ENCODE data around the gene FOXF2.
"Not testable (repeated sequence)": the region's sequence is repeated elsewhere in the genome, so short reads cannot be mapped to it uniquely, and the experiment has no call there.

Gene FOXF2

DNA sequence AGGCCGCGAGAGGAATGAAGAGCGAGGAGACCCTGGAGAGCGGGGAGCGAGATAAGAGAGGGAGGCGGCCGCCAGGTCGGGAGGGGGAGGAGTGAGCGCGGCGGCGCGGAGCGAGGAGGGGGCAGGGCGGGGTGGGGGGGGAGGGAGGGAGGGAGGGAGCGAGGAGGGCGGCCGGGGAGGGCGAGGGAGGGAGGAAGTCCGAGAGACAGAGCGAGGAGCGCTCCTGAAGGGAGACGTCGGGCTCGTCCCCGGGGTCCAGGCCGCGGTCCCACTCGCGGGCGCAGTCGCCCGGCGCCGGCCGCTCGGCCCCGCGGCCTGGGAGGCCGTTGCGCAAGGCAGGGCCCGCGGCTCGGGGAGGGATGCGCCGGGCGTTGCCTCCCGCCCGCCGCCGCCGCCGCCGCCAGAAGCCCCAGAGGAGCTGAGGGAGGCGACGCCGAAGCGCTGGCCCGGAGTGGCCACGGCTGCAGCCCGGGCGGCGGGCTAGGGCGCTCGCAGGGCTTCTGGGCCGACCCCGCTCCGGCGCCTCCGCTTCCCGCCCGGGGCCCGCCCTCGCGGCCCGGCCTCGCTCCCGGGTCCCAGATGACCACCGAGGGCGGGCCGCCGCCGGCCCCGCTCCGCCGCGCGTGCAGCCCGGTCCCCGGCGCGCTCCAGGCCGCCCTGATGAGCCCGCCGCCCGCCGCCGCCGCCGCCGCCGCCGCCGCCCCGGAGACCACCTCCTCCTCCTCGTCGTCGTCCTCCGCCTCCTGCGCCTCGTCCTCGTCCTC, at the start of gene FOXF2:
Gene FOXF2 (plus strand): TSS at position 208 of the 764 bp plus-strand sequence. CDS start 372 bp downstream, at position 580.
- FAIRE-seq (no peak), DNase-seq (ENCODE audit: insufficient read length, low spot score) (no peak)

DNA sequence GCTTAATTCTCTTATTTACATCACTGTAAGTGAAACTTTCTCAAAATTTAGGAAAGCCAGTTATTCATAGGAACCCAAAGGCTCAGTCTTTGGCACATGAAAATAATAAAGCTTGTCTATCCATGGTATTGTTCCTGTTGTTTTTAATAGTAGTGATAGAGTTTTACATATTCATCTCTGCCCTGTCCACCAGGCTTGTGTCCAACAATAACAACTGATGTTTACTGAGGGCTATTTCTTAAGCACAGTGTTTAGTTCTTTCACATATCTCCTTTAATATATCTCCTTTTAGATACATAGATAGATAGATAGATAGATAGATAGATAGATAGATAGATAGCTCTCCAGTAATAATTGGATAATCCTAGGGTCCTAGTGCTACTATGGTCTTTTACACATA, 43.3 kb upstream of the FOXF2 start:
- no peak for FAIRE-seq

DNA sequence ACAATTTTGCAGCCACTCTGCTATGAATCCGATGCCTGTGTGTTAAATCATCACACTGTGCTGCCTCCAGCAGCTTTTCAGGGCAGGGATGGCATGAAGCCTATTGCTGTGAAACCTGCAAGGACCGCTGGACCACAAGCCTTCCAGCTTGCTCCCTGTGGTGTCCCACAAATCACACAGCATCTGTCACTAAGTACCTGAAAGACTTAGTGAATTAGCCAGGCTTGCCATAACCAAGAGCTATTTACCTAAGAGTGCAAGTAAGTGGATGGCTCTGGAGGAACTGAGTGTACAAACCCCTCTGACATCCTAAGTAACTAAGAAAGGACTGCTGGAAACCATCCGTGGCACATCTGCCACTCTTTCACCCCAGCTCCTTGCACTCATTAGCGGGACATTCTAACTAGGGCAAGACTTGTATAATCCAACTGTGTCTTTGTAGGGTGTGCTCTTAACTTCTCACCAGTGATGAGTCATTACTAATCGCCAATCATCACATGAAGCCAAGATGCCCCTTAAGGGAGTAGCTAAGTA, 42.8 kb upstream of the FOXF2 start:
- FAIRE-seq (no peak), DNase-seq (ENCODE audit: insufficient read length, low spot score) (no peak)

More for the DNA sequence above, 43.3 kb upstream of the FOXF2 start:
- no peak for DNase-seq (ENCODE audit: insufficient read length, low spot score)

DNA sequence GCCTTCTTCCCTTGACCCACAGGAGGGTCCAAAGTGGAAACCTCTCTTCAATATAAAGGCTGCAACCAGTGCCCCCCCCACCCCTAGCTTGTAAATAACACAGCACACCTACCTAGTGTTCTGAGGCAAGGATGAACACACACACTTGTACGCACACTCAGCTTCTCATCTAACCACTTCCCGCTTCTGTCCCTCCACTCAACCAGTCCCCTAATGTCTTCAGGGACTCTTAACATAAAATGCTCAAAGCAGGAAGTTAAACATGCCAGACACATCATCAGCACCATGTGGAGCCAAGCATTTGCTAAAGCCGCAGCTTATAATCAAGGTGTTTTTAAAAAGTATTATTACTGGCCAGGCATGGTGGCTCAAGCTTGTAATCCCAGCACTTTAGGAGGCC, 42.2 kb upstream of the FOXF2 start:
- DNase-seq (ENCODE audit: insufficient read length, low spot score) (no peak), FAIRE-seq (no peak)

DNA sequence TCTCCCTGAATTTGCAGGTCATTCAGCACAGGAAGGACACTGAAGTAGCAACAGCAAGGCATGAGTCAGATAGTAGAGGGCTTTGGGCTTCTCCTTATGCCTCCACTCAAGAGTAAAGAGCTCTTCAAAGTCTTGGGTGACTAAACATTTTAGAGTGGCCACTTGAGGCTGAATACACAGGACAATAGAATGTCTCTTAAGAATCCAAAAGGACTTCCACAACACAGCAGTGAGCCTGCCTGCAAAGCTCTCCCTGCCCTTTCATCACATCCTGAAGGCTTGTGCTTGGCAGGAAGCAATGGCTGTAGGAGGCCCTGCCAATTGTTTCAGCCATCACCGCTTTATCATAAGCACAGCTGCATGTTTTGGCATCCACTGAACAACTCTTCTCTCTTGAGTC, 40.7 kb upstream of the FOXF2 start:
- FAIRE-seq = no peak
- no peak for DNase-seq (ENCODE audit: insufficient read length, low spot score)

DNA sequence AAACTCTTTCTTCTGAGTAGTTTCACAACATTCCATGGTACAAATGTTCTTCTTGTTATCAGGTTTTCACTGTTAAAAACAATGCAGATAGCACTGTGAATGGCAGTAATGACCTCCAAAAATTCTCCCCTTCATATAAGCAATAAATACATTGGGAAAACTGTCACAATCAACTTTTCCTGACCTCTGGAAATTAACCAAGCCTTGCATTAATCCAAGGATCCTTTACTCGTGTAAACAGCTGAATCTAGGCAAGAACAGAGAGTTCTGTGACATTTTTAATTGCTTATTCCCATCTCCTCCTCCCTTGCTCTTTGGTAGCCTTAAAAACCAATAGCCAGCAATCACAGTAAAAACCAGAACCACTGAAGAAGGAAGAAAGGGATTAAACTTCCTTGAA, 39.7 kb upstream of the FOXF2 start:
- FAIRE-seq (no peak), DNase-seq (ENCODE audit: insufficient read length, low spot score) (no peak)

DNA sequence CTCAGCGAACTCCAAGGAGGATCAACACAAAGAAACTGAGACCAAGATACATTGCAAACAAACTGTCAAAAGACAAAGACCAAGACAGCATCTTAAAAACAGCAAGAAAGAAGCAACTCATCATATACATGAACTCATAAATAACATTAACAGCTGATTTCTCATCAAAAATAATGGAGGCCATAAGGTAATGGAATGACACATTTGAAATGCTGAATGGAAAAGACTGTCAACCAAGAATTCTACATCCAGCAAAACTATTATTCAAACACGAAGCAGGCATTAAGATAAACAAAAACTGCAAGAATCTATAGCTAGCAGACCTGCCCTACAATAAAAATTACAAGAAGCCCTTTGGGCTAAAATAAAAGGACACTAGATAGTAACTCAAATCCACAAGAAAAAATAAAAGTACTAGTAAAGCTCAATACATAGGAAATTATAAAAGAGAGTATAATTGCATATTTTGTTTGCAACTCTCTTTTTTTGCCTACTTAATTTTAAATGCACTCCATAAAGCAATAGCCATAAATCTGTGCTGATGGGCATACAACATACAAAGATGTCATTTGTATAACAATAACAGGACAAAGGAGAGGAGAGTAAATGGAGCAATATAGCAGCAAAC, 37.9 kb upstream of the FOXF2 start:
- FAIRE-seq (no peak), DNase-seq (ENCODE audit: insufficient read length, low spot score) (no peak)

DNA sequence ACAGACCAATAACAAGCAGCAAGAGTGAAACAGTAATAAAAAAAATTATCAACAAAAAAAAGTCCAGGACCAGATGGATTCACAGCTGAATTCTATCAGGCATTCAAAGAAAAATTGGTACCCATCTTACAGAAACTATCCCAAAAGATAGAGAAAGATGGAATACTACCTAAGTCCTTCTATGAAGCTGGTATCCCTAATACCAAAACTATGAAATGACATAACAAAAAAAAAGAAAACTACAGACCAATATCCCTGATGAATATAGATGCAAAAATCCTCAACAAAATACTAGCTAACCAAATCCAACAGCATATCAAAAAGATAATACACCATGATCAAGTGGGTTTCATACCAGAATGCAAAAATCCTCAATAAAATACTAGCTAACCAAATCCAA, 34.3 kb upstream of the FOXF2 start:
- not testable (repeated sequence) for DNase-seq (ENCODE audit: insufficient read length, low spot score); FAIRE-seq

DNA sequence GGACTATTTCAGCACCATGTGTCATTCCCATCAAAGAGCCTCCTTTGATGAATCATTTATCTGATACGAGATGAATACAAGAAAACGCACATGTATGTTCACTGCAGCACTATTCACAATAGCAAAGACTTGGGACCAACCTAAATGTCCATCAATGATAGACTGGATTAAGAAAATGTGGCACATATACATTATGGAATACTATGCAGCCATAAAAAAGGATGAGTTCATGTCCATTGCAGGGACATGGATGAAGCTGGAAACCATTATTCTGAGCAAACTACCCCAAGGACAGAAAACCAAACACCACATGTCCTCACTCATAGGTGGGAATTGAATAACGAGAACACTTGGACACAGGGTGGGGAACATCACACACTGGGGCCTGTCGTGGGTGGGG, 27.7 kb upstream of the FOXF2 start:
- not testable (repeated sequence) for FAIRE-seq

DNA sequence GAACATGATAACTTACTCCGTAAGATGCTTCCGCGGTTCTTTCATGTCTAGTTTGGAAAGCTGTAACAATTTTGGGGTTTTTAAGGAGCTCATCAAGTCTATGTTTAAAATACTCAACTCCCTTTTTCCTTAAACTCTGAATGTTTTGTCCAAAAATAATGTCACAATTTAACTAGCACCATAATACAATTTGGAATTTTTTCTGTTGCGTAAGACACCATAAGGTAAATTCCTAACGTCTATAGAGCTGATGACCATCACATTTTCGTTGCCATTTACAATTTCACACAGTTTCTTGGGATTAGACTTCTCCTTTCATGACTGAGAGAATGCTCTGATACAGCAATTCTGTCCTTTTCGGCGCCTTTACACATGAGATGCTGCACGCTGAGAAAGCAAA, 26.7 kb upstream of the FOXF2 start:
- DNase-seq (ENCODE audit: insufficient read length, low spot score) (no peak), FAIRE-seq (no peak)

More for the DNA sequence above, 27.7 kb upstream of the FOXF2 start:
- DNase-seq (ENCODE audit: insufficient read length, low spot score) = not testable (repeated sequence)

DNA sequence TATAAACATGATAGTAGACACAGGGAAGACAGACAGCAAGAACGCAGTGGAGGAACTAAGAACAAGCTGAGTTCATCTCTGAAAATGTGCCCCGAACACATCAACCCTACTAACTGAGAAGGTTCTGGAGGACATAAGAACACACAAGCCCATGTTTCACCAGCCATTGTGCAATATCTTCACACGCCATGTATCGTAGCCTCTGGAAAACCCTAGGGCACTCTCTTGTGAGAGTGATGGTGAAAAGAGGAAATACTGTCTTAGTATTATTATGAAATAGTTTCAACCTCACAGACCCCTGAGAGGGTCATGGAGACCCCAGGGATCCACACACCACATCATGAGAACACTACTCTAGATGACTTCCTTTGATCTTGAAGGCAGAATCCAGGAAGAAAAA, 26.1 kb upstream of the FOXF2 start:
- no peak for FAIRE-seq
- no peak for DNase-seq (ENCODE audit: insufficient read length, low spot score)

DNA sequence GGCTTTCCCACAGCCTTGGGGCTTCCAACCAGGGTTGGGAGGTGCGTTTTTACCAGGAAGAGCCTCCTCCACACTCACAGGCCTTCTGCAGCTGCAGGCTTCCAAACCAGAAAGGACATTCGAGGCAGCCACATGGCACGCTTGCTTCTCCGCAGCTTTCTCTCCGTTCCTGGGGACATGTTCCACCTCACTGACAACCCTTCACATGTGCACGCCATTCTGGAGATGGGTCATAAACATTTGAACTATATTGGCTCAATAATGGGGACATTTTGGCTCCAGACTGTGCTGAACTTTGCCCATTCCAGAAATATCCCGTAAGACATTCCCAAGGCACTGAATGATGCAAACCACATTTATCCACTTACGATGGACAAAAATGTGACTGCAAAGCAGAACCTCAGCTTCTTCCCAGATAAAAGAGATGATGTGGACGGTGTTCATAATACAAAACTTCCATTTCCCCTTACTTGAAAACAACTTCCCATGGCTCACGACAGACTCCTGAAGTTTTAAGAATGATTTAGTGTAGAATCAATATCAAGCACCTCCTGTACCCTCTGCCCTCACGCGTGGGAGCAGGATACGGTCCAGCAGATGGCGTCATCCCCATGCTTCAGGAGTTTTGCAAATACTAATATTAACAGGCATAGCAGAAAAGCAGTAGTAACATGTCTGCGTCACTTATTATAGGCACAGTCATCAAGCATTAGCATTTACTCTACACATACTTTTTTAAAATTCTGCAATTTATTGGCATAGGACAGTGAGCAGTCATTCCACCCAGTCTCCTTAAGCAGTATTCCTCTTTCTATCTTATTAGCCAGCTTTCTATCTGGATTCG, 25.4 kb upstream of the FOXF2 start:
- DNase-seq (ENCODE audit: insufficient read length, low spot score) = no peak
- FAIRE-seq = no peak

DNA sequence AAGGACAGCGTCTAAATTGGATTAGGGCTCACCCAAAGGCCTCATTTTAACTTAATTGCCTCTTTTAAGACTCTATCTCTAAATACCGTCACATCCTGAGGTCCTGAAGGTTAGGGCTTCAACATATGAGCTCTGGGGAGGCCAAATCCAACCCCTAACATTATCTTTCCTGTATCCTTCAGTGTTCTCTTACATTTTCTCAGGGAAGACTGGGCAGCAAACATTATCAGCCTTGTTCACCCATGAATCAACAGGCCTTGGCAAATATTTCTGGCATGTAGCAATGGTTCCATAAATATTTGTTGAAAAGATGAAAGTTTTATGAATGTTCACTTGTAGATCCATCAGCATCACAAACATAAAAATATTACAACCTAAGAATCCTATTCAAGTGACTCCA, 24.6 kb upstream of the FOXF2 start:
- no peak for DNase-seq (ENCODE audit: insufficient read length, low spot score)

DNA sequence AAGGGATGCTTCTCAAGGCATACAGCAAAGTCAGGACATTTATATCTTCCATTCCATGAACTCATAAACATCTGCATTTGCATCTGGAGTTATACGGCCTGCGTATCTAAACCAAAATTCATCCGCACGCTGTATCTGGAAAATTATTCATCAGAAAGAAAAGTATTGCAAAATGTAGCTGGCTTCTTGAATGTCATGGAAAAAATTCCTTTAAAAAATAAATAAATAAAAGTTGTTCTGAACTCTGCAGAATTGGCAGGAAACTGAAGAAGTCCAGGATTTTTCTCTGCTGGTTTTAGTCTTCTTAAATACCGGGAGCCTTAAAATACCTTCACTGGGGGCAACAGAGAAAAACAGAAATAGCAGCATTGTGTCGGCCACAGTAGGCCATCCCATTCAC, 23.7 kb upstream of the FOXF2 start:
- no peak for FAIRE-seq
- DNase-seq (ENCODE audit: insufficient read length, low spot score) = no peak

More for the DNA sequence above, 24.6 kb upstream of the FOXF2 start:
- FAIRE-seq = no peak

DNA sequence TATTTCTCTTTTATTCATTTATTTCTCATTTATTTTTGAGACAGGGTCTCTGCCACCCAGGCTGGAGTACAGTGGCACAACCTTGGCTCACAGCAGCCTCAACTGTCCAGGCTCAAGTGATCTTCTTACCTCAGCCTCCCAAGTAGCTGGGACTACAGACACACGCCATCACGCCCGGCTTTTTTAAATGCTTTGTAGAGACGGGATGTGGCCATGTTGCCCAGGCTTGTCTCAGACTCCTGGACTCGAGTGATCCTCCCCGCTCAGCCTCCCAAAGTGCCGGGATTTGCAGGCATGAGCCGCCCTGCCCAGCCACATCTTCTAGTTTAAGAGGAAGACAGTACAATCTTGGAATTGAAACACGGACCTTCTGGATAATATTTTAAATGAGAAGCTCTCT, 21.6 kb upstream of the FOXF2 start:
- DNase-seq (ENCODE audit: insufficient read length, low spot score) = no peak
- no peak for FAIRE-seq

DNA sequence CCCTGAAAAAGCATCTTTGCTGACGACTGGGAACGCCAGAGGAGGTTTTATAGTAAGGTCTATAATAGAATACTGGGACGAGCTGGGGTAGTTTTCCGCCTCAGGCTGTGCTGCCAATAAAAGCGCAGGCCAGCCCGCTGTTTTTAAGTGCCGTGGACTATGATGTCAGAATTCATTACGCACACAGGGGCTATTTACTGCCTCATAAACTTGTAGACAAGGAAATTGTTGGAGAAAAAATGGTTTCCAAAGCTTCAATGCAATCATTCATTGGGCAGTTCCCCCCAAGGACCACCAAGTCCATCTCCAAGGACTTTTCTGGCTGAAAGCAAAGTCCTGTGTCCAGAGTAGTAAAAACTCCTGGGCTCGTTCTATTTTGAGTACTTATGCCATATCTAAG, 20.4 kb upstream of the FOXF2 start:
- no peak for DNase-seq (ENCODE audit: insufficient read length, low spot score)
- FAIRE-seq = no peak

DNA sequence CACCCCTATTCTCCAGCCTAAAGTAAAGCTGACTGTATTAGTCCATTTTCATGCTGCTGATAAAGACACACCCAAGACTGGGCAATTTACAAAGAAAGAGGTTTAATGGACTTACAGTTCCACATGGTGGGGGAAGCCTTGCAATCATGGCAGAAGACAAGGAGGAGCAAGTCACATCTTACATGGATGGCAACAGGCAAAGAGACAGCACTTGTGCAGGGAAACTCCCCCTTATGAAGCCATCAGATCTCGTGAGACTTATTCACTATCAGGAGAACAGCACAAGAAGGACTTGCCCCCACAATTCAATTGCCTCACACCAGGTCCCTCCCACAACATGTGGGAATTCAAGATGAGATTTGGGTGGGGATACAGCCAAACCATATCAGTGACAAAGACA, 19.7 kb upstream of the FOXF2 start:
- not testable (repeated sequence) for DNase-seq (ENCODE audit: insufficient read length, low spot score); FAIRE-seq

DNA sequence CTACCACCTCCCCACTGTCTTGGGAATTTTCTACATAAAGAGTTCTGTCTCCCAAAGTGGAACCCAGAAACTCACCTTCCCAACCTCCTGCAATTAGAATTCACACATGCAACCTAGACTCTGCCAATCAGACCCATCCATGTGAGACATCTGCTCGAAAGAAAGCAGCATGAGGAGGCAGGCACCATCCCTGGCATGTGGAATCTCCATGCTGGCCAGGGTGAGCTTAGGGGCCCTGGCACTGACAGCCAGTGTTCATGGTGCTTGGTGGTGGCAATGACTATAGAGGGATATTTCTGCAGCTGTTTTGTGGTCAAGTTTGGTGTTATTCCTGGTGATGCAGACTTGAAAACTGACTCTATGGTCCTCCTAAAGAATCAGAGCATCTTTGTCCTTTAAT, 17.4 kb upstream of the FOXF2 start:
- FAIRE-seq = no peak
- no peak for DNase-seq (ENCODE audit: insufficient read length, low spot score)

DNA sequence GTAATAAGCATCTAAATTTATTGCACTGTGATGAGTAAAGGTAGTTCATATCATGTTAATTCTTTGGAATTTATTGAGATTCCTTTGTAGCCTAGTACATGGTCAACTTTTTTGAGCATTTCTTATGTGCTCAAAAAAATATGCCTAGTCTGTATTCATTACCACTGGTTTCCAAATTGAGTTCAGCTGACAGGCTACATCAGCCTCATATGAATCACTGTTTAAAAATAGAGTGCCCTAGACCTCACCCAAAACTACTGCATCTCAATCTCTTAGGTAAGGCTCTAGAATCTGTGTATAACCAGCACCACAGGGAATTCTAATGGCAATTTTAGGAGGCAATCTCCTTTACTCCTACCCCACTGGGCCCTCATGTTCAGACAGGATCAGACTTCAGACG, 16.7 kb upstream of the FOXF2 start:
- FAIRE-seq (no peak), DNase-seq (ENCODE audit: insufficient read length, low spot score) (no peak)

DNA sequence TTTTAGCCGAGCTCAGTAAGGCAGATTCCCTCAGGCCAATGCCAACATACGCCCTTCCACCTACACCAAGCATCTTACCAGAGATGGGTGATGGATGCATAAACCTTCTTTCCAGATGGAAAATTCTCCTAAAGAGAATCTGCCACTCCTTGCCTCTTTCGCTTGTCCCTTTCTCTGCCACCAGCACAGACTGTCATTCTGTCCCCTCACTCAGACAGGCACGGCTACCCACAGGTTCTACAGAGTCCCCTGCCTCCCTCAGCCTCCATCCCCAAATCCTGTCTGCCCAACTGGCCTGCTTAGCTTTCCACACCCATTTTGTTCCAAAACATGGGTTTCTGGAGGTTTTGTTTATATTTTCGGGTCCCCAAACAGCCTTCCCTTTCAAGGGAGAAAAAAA, 12.7 kb upstream of the FOXF2 start:
- FAIRE-seq (no peak), DNase-seq (ENCODE audit: insufficient read length, low spot score) (no peak)

DNA sequence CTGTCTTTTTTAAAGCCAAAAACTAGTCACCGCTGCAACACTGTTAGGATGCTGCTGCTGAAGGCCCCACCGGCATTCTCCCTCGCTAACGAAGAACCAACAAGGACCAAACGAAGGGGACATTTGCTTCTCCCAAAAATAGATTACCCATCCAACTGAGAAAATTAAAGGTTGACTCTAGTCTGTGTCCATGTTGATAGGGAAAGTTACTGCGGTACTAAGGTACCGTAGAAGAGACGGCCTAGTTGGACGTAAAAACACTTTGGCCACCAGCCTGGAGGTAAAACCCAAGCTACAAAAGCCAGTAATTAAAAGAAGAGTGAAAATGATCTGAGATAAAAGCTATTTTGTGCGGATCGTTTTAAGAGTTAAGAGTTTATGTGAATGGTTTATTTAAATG, 11.8 kb upstream of the FOXF2 start:
- DNase-seq (ENCODE audit: insufficient read length, low spot score) (no peak), FAIRE-seq (no peak)

Data from GM19239 (cell line).